HK-2 (cell line): ENCODE results near the gene FBXO31.

Experiments
- DNase-seq: peaks from one replicate; pipeline ENCODE4 v3.0.0-alpha.2; 2018; ENCODE audit not compliant: unreplicated experiment

FBXO31 gene

DNA sequence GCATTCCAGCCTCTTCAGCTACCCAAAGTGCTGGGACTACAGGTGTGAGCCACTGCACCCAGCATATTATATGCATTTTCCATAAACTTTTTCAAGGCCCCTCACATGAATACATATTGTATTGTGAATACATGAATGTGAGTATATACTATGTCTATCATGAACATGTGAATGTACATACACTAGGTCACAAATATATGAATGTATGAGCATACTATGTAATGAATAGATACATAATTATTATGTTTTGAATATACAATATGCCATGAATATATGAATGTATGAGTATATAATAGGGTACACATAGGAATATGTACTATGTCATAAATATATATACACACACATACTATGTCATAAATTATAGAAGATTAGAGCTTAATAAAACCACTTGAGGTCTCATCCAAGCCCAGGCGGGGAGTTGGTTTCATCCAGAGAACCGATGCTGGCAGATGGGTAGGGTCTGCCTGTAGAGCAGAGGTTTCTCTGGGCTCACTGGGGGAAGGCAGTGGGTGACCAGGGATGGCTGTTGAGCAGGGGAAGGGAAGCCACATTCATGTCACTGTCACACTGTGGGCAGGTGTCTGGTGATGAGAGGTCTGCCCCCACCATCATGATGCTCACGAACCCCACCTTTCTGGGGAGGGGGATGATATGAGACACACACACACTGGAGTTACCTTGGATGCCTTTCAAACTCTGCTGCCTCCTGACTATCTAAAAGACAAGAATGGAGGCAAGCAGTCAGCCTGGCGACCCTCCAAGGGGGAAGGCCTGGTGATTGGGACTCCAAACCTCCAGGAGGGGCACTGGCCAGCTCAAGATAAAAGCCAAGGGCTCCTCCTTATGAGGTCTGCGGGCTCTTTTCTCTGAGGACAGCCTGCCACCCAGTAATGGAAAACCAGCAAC is 73.7 kb downstream of the FBXO31 start:
- DNase-seq = no peak

- DNase-seq = no peak
Measured at GRCh38 chr16:87308826-87309225, 74.8 kb downstream of the FBXO31 start.

GRCh38 chr16:87306516-87306915 is 77.1 kb downstream of the FBXO31 start:
- no peak for DNase-seq

DNA sequence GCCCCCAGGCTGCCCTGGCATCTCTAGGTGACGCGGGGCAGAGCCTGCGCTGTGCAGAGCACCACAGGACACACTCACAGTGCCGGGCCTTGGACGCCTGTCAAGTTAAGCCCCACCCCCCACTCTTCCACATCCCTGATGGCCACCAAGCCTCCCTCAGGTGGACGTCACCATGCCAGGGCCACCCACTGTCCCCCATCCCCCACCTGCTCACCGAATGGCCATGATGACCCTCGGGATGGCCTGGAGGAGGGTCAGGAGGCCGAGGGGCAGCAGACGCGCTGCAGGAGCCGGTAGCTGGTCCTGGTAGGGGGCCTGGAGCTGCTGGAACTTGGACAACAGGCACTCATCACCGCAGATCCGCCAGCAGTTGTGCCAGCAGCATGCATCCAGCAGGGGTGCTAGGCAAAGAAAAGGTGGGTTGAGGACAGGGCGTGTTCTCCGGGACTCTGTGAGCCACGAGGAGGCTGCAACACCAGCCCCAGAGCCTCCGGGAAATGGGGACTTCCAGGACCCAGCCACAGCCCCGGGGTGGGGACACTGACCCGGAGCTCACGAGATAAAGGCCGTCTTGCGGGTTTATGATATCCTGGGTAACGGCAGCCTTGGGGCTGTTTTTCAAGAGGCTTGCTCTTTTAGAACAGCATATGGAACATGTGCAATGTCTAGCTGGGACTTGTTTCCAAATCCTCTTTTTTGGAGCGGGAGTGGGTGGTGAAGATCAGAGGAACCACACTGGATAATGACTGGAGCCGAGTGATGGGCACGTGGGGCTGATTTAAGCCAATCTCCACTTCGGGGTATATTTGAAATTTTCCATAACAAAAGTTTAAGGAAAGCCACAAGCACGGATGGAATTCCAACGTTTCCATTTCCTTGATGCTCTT is 77.8 kb downstream of the FBXO31 start:
- DNase-seq = no peak

DNA sequence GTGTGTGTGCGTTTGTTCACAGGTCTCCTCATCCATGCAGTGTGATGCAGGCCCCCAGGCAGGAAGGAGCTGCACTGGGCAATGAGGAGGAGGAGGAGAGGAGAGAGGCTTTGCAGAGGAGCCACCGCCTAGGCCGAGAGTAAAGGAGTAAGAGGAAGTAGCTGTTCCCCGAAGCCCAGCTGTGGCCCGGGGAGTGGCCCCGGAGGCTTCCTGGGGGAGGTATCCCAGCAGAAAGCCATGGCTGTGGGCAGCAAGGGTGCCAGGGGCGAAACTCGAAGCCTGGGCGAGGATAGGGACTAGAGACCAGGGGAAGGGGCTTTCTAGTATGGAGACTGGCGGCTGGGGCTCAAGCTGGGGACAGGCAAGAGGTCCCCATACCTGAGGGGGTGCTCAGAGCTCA is 78.6 kb downstream of the FBXO31 start:
- DNase-seq = no peak

- no peak for DNase-seq
Measured at GRCh38 chr16:87303962-87304521, 79.5 kb downstream of the FBXO31 start.

GRCh38 chr16:87303431-87303930 is 80.1 kb downstream of the FBXO31 start:
- DNase-seq = no peak

DNA sequence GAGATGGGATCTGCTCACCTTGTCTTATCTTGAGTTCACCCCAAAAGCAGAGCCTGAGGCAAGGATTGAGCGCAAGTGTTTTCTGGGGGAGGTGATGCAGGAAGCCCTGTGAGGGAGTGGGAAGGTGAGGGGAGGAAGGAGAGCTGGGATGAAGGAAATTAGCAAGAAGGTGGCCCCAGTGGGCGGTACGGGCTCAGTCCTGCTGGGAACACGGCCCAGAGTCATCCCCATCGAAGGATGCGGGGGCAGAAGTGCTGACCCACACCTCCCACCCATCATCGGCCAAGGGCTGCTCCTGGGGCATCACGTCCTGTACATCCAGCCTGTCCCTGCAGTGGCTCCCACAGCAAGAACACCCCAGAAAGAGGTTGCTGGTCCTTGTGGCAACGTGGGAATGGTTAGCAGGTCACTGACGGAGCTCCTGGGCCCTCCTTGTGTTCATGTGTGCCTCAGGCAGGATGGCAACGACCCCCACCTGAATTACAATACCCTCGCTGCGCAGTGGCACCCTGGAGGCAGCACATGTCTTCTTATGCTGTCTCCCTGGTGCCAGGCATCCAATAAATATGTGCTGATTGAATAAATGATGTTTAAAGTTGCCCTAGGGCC is 84.6 kb downstream of the FBXO31 start:
- DNase-seq = no peak

GRCh38 chr16:87297918-87298631 is 85.5 kb downstream of the FBXO31 start:
- DNase-seq = no peak

- no peak for DNase-seq
Measured at GRCh38 chr16:87297407-87297806, 86.2 kb downstream of the FBXO31 start.

DNA sequence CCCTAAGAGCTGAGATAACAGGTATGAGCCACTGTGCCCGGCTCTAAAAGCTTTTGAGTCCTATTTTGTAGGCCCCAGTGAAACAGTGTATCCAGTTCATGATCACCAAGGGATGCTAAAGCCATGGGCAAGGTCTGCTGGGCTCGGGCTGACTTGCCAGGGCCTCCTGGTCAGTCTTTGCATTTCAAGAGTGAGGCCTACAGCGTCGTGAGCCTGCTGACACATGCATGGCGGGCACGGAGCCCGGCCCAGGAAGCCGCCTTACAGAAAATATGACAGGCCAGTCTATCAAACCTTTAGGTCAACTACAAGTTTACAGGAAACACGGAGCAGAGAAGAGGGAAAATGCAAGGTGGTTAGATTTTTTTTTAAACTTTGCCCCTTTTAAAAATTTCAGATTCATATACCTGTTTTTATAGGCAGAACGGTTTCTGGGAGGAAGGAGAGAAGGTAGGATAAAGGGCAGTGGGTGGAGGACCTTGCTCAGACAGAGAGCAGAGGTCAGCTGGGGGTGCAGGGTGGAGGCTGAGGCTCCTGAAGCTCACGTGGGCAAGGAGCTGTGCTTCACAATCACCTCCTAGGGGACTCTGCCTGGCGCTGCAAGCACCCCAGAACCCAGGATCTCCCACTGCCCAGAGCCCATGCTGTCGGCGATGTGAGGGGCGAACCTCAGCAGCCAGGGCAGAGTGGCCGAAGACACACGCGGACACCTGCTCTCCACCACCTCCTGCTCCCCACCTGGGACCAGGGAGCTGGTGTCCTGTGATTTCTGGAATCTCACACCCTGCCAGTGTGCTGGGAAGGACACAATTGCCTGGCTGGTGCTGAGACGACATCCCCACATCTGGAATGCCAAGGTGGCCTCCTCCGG is 87.7 kb downstream of the FBXO31 start:
- no peak for DNase-seq

GRCh38 chr16:87295259-87295658 is 88.3 kb downstream of the FBXO31 start:
- no peak for DNase-seq

DNA sequence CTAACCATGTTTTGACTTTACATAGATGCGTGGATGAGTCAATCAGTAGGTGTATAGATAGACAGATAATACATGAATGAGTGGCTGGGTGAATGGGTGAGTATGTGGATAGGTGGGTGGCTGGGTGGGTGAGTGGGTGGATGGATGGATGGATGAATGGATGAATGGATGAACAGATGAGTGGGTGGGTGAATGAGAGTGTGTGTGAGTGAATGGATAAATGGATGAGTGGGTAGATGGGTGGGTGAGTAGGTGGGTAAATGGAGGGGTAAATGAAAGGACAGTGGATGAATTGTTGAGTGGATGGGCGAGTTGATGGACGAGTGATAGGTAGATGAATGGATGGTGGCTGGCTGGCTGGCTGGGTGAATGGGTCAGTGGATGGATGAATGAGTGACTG is 89.6 kb downstream of the FBXO31 start:
- no peak for DNase-seq

GRCh38 chr16:87291944-87292343 is 91.6 kb downstream of the FBXO31 start:
- no peak for DNase-seq

GRCh38 chr16:87288753-87289362 is 94.7 kb downstream of the FBXO31 start:
- no peak for DNase-seq

DNA sequence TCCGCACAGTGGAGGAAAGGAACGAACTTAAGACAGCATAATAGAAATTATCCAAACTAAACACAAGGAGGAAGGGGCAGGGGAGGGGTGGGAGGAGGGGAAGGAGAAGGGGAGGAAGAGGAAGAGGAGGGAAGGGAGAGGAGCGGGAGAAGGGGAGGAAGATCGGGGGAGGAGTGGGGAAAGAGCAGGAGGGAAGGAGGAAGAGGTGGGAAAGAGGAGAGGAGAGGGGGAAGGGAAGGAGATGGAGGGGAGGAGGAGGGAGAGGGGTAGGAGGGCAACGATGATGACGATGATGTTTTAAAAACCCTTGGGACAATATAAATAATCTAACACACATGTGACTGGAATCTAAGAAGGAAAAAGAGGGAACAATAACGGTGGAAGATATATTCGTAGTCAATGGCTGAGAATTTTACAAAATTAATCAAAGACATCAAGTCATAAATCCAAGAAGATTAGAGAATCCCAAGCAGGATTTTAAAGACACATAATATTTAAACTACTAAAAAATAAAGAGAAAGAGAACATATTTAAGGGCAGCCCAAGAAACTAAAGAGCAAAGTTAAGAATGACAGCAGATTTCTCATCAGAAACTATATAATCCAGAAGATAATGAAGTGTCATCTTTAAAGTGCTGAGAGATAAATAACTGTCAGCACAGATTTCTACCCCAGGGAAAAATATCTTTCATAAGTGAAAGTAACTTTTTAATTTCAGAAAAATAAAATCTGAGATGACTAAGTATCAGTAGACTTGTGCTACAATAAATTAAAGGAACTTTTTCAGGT is 96.5 kb downstream of the FBXO31 start:
- no peak for DNase-seq

GRCh38 chr16:87284183-87284582 is 99.4 kb downstream of the FBXO31 start:
- no peak for DNase-seq

- no peak for DNase-seq
Measured at GRCh38 chr16:87279094-87279658, 104.4 kb downstream of the FBXO31 start.
